K562 (cell line): Measurements from ENCODE around the gene DPM2. TPM values are rescaled to one million over a fixed set of nuclear protein-coding genes. Genes with fewer than 3 reads are reported as not detected.

Source experiments
- ATAC-seq: fragments of 200-7000 bp; cut with Tn5 transposase; 3 replicates; pipeline ENCODE4 v1.9.1; 2020; ENCODE audit warnings: moderate library complexity
- BruUV-seq: library from RNA; stranded (reverse); fragments of 400-500 nt; replicated peaks from 2 replicates; lab custom pipeline; 2021; lab: Mats Ljungman, UMichigan
- CTCF ChIA-PET: fragments of 300-600 bp; formaldehyde crosslinking; extraction: SDS; loops from one replicate; lab custom pipeline; 2021; ENCODE audit warnings: low intra/inter-chr PET ratio; lab: Yijun Ruan, JAX
- POLR2A ChIA-PET: fragments of 300-600, 350-650 bp; sonication (Branson Sonifier 250); formaldehyde crosslinking; extraction: SDS; loops from one replicate; lab custom pipeline; 2021; ENCODE audit warnings: antibody characterized with exemption, inconsistent platforms; lab: Yijun Ruan, JAX
- DNase-seq, 4 experiments: peaks; one replicate each; pipeline versions ENCODE4 v3.0.0 to v3.0.0-alpha.2; 2011 to 2018; ENCODE audit warnings: low spot score in 3 of 4, mixed read lengths in 3 of 4; ENCODE audit errors: extremely low read depth in 1 of 4
- FAIRE-seq: peaks from 2 replicates; lab custom pipeline; 2011; peaks lifted over from hg19 to GRCh38; lab: Jason Lieb, UNC
- H2AFZ ChIP-seq: 2 replicates; pipeline ENCODE4 v1.6.0; 2011; ENCODE audit warnings: low read depth, low read length, control low read depth, inconsistent platforms
- H3K27ac ChIP-seq: fragments of 200-600 bp; 3 replicates; pipeline ENCODE4 v1.8.0; 2011; ENCODE audit warnings: low read depth, mild to moderate bottlenecking, control low read depth, inconsistent platforms, low read length, moderate library complexity, mixed read lengths; ENCODE audit errors: extremely low read depth
- H3K27me3 ChIP-seq, 2 experiments: fragments of 300-600 bp in 1 of 2; 2 replicates in 1 of 2; 3 replicates in 1 of 2; pipeline versions ENCODE4 v1.6.0 to v1.8.0; 2011; ENCODE audit warnings: inconsistent platforms in 2 of 2, low read length in 2 of 2, mild to moderate bottlenecking in 1 of 2, mixed read lengths in 1 of 2, moderate library complexity in 1 of 2; ENCODE audit not compliant: control insufficient read depth in 2 of 2, insufficient read depth in 2 of 2
- H3K36me3 ChIP-seq: fragments of 300-600 bp; 3 replicates; pipeline ENCODE4 v1.8.0; 2011; ENCODE audit warnings: mild to moderate bottlenecking, low read length, inconsistent platforms; ENCODE audit not compliant: control insufficient read depth, insufficient read depth
- H3K4me1 ChIP-seq, 2 experiments: fragments of 200-600 bp in 1 of 2; replicated peaks in 1 of 2; 2 replicates in 1 of 2; 3 replicates in 1 of 2; pipeline versions ENCODE4 v1.5.1 to v1.8.0; 2011; ENCODE audit warnings: inconsistent platforms in 2 of 2, low read length in 2 of 2, mild to moderate bottlenecking in 1 of 2, mixed read lengths in 1 of 2, moderate library complexity in 1 of 2; ENCODE audit not compliant: control insufficient read depth in 2 of 2, insufficient read depth in 2 of 2
- H3K4me2 ChIP-seq: 2 replicates; pipeline ENCODE4 v1.6.1; 2011; ENCODE audit warnings: low read length, control low read depth, inconsistent platforms, mixed read lengths; ENCODE audit not compliant: insufficient read depth
- H3K4me3 ChIP-seq: fragments of 200-600 bp; sonication (generic), shearing (Covaris generic); 2 replicates; pipeline ENCODE4 v1.5.1; 2016; ENCODE audit warnings: control low read depth, inconsistent platforms
- H3K79me2 ChIP-seq: fragments of 200-600 bp; 3 replicates; pipeline ENCODE4 v1.8.0; 2011; ENCODE audit warnings: low read length, inconsistent platforms; ENCODE audit not compliant: control insufficient read depth, insufficient read depth
- H3K9ac ChIP-seq, 2 experiments: 2 replicates each; pipeline versions ENCODE4 v1.6.0 to v1.6.1; 2011; ENCODE audit warnings: low read depth in 2 of 2, low read length in 2 of 2, control low read depth in 1 of 2, inconsistent platforms in 1 of 2, mild to moderate bottlenecking in 1 of 2, mixed read lengths in 1 of 2; ENCODE audit not compliant: insufficient read depth in 1 of 2
- H3K9me1 ChIP-seq: one replicate; pipeline ENCODE4 v1.6.0; 2011; ENCODE audit warnings: inconsistent platforms, mild to moderate bottlenecking, low read length, moderate library complexity; ENCODE audit not compliant: control insufficient read depth, insufficient read depth
- H3K9me3 ChIP-seq: replicated peaks from 2 replicates; pipeline ENCODE4 v1.5.1; 2011; ENCODE audit warnings: low read depth, low read length, inconsistent platforms; ENCODE audit not compliant: control insufficient read depth, insufficient read depth
- H4K20me1 ChIP-seq: replicated peaks from 2 replicates; pipeline ENCODE4 v1.6.1; 2011; ENCODE audit warnings: low read length, inconsistent platforms, mixed read lengths; ENCODE audit not compliant: control insufficient read depth, insufficient read depth
- CEBPB ChIP-seq: fragments of 450-650 bp; IDR thresholded peaks from 2 replicates; pipeline ENCODE4 v1.6.1; 2016; ENCODE audit warnings: missing genetic modification characterization, missing compliant biosample characterization
- FOXM1 ChIP-seq, 2 experiments: fragments of 450-650 bp in 1 of 2; sonication (generic) in 1 of 2; formaldehyde crosslinking in 1 of 2; IDR thresholded peaks; 2 replicates each; pipeline versions ENCODE4 v1.6.1 to v1.9.0; 2017 to 2022; ENCODE audit warnings: low read depth in 2 of 2, mild to moderate bottlenecking in 2 of 2, missing genetic modification reagents in 1 of 2, moderate library complexity in 1 of 2
- HDAC2 ChIP-seq: fragments of 450-650 bp; IDR thresholded peaks from 2 replicates; pipeline ENCODE4 v1.6.1; 2016; ENCODE audit warnings: mild to moderate bottlenecking
- MIER1 ChIP-seq: fragments of 450-650 bp; IDR thresholded peaks from 2 replicates; pipeline ENCODE4 v1.6.1; 2016; ENCODE audit warnings: antibody characterized with exemption, mild to moderate bottlenecking, low read depth
- NR4A1 ChIP-seq, 2 experiments: fragments of 250-450 bp in 1 of 2; fragments of 450-650 bp in 1 of 2; sonication (Bioruptor Pico) in 1 of 2; IDR thresholded peaks; 2 replicates each; pipeline versions ENCODE4 v1.4.0 to v1.6.1; 2016 to 2020; ENCODE audit warnings: mild to moderate bottlenecking in 2 of 2, missing compliant biosample characterization in 1 of 2, missing genetic modification characterization in 1 of 2, moderate library complexity in 1 of 2
- PKNOX1 ChIP-seq: fragments of 450-650 bp; IDR thresholded peaks from 2 replicates; pipeline ENCODE4 v1.6.1; 2016
- POLR2AphosphoS2 ChIP-seq: IDR thresholded peaks from 2 replicates; pipeline ENCODE4 v1.6.1; 2012; ENCODE audit warnings: low read length, improper control_type of control experiment
- REST ChIP-seq, 2 experiments: fragments of 450-650 bp; formaldehyde crosslinking in 1 of 2; IDR thresholded peaks; 2 replicates each; pipeline versions ENCODE4 v1.4.0 to v1.6.1; 2014 to 2020; ENCODE audit warnings: mild to moderate bottlenecking in 2 of 2, borderline replicate concordance in 1 of 2, low read depth in 1 of 2
- STAG1 ChIP-seq: sonication (generic); formaldehyde crosslinking; IDR thresholded peaks from 2 replicates; pipeline ENCODE4 v1.5.0; 2020; ENCODE audit warnings: missing genetic modification reagents, borderline replicate concordance
- STAT5A ChIP-seq: IDR thresholded peaks from 2 replicates; pipeline ENCODE4 v1.6.1; 2012; ENCODE audit warnings: low read length, inconsistent platforms, borderline replicate concordance
- ZKSCAN1 ChIP-seq: fragments of 150-350 bp; IDR thresholded peaks from 2 replicates; pipeline ENCODE4 v1.6.1; 2016; ENCODE audit warnings: low read depth, low read length
- ZNF384 ChIP-seq: IDR thresholded peaks from 2 replicates; pipeline ENCODE4 v1.6.1; 2012; ENCODE audit warnings: low read depth, low read length, improper control_type of control experiment
- WGBS: fragments of 100-300 bp; shearing (Covaris generic); methylation state at CpG from one replicate; pipeline ENCODE4 v1.1.6; 2016; ENCODE audit warnings: low coverage, mixed read lengths; ENCODE audit not compliant: insufficient coverage; ENCODE audit errors: missing lambda C conversion rate; 5-methylcytosine and 5-hydroxymethylcytosine counted together
- in situ Hi-C: fragments of 300-500 bp; cut with MboI; formaldehyde crosslinking; loops from 4 replicates; pipeline ENCODE4 v1.15.0; 2018; ENCODE audit warnings: inconsistent platforms, mixed read lengths
- intact Hi-C: fragments of 100-400 bp; cut with micrococcal nuclease; formaldehyde crosslinking; loops from 2 replicates; pipeline ENCODE4 v1.14.2; 2022
- polyA plus RNA-seq, 8 experiments: library from polyadenylated mRNA; depleted of rRNA in 4 of 8; stranded (reverse) in 5 of 8; unstranded in 3 of 8; fragments of >200 nt; fragmentation: Nextera tagmentation in 2 of 8; fragmentation: Illumina TruSeq in 1 of 8; extraction: Ambion mirVana in 2 of 8; extraction: Trizol in 1 of 8; gene quantifications; 2 replicates each; pipeline versions ENCODE4 v1.2.1 to v1.2.3, GENCODE V29; 2011 to 2014; ENCODE audit warnings: inconsistent platforms in 1 of 8, missing spikeins in 1 of 8
- total RNA-seq, 7 experiments: library from RNA; depleted of rRNA in 6 of 7; stranded (reverse); fragments of >200 nt in 6 of 7; fragmentation: Illumina TruSeq in 2 of 7; extraction: Trizol in 2 of 7; gene quantifications; 2 replicates each; pipeline versions ENCODE4 v1.2.1 to v1.2.3, GENCODE V29; 2011 to 2021; ENCODE audit warnings: low replicate concordance in 1 of 7

The DPM2 gene
- total and polyA plus RNA-seq, 9 of the 15 experiments (the other 6 are each of a cell fraction or from before 2014, with no cell fraction given) = 43.5 to 126 (median 71.1) TPM

GRCh38 chr9:127921557-127922120 is 16.0 kb downstream of the DPM2 start:
- POLR2A ChIA-PET = interaction anchor here (0.6 to 0.7 kb wide), 3 partner anchors 187 to 335 kb away, joined by 3 read pairs; partner anchors contain the start of gene TOR2A
- Histone ChIP-seq H4K20me1 (no peaks in the 10 kb centered on the region), H3K4me2 (peak overlapping the region; percentile 53; the same call in 1 of the 2 replicates), H3K79me2 (peaks cover 1% of the 10 kb centered on the region), H3K27me3 (no peaks in the 10 kb centered on the region), H2AFZ (peak overlapping the region; percentile 32), H3K9me1 (no peaks in the 10 kb centered on the region), H3K4me3 (no peak overlapping the region), H3K27ac (no peak overlapping the region), H3K4me1 (peaks cover 27 to 45% of the 10 kb centered on the region in 2 experiments), H3K9me3 (no peaks in the 10 kb centered on the region), H3K36me3 (no peaks in the 10 kb centered on the region), H3K9ac (0 out of 4 replicates have a peak overlapping the region, but pooled peaks of 1 of the 2 experiments have one; percentile 40)
- ATAC-seq (peak; percentile 50), DNase-seq (peak; percentile 72 to 86 (median 76)), FAIRE-seq (peak; percentile 79)
- in situ Hi-C loops (loop anchor here (10.0 to 25.0 kb wide), 2 partner anchors 707 to 984 kb away; no protein-coding TSS in a partner anchor), intact Hi-C loops (loop anchor here (1.0 to 5.0 kb wide), 2 partner anchors 186 to 329 kb away; partner anchors contain the start of gene TOR2A)
- CTCF ChIA-PET = interaction anchor here (0.6 to 4.3 kb wide), 8 partner anchors 60 to 590 kb away, joined by 3 to 34 read pairs (median 3); partner anchors contain the start of gene TOR2A
- no TSS peak for BruUV-seq
- WGBS = 14% methylated on average over 38 of the region's 45 CpGs
- 0 out of 2 replicates have a peak, but pooled peaks have one; percentile 5 for TF ChIP-seq ZNF384
- TF ChIP-seq MIER1 = no peak
- TF ChIP-seq STAG1 = peak; percentile 94
- peak; percentile 86 for TF ChIP-seq REST (IDR thresholded peaks at IDR 0.05; ENCODE audit: borderline replicate concordance)
- TF ChIP-seq REST (CRISPR knock-in tag; IDR thresholded peaks at IDR 0.05; ENCODE audit: low read depth) = no peak
- TF ChIP-seq FOXM1 (IDR thresholded peaks at IDR 0.05; ENCODE audit: low read depth) = no peak
- no peak for TF ChIP-seq FOXM1 (CRISPR knock-in tag; IDR thresholded peaks at IDR 0.05; ENCODE audit: low read depth)
- TF ChIP-seq ZKSCAN1 = 0 out of 2 replicates have a peak, but pooled peaks have one; percentile 48
- 0 out of 2 replicates have a peak, but pooled peaks have one; percentile 22 for TF ChIP-seq HDAC2
- TF ChIP-seq PKNOX1 = no peak
- TF ChIP-seq STAT5A = no peak
- no peak for TF ChIP-seq NR4A1 (CRISPR knock-in tag; IDR thresholded peaks at IDR 0.05)
- TF ChIP-seq NR4A1 (tag; IDR thresholded peaks at IDR 0.05) = no peak
- TF ChIP-seq POLR2AphosphoS2 = peak; percentile 50; the same call in 1 of the 2 replicates
- TF ChIP-seq CEBPB = no peak
